NB4 (cell line): Measurements from ENCODE around the gene CGNL1.

ENCODE experiments used
- TF ChIP-seq, protein P1 (sequence below): IDR thresholded peaks from one replicate; pipeline ENCODE4 v1.5.1; 2012; ENCODE audit warnings: low read depth, low read length
- TF ChIP-seq, protein P2 (sequence below): IDR thresholded peaks from 2 replicates; pipeline ENCODE4 v1.6.1; 2011; ENCODE audit warnings: low read depth, low read length

DNA sequence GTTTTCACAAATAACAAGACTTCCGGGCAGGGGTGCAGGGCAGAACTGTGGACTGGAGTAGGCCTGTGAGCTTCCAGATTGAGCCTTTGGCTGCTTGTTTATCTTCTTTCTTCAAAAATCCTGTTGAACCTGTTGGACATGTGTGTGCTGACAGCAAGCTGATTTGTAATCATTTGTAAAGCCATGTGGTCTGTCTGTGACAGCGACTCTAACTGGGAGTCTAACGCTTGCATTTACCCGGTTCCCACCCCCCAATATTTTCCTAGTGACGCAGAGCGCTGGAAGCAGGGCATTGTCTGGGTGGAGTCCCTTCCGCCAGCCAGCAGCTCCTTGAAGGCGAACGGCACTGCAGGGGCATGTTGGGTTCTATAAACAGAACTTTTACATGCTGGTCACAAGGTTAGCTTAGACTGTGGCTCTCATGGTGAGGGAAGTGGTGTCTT is 129.7 kb downstream of the CGNL1 start:
- TF ChIP-seq, protein P1, sequence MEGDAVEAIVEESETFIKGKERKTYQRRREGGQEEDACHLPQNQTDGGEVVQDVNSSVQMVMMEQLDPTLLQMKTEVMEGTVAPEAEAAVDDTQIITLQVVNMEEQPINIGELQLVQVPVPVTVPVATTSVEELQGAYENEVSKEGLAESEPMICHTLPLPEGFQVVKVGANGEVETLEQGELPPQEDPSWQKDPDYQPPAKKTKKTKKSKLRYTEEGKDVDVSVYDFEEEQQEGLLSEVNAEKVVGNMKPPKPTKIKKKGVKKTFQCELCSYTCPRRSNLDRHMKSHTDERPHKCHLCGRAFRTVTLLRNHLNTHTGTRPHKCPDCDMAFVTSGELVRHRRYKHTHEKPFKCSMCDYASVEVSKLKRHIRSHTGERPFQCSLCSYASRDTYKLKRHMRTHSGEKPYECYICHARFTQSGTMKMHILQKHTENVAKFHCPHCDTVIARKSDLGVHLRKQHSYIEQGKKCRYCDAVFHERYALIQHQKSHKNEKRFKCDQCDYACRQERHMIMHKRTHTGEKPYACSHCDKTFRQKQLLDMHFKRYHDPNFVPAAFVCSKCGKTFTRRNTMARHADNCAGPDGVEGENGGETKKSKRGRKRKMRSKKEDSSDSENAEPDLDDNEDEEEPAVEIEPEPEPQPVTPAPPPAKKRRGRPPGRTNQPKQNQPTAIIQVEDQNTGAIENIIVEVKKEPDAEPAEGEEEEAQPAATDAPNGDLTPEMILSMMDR: no peak
- TF ChIP-seq, protein P2, sequence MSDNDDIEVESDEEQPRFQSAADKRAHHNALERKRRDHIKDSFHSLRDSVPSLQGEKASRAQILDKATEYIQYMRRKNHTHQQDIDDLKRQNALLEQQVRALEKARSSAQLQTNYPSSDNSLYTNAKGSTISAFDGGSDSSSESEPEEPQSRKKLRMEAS: no peak
